Activated naive CD4-positive, alpha-beta T cell treated with Interleukin-2 at 50 U/mL for 16 hours (primary cell): ENCODE results near the gene RNF7.
"Not testable (repeated sequence)": the region's sequence is repeated elsewhere in the genome, so short reads cannot be mapped to it uniquely, and the experiment has no call there.

Experiments used
- DNase-seq: peaks from one replicate; pipeline ENCODE4 v3.0.0-alpha.2; 2020

Gene RNF7

GRCh38 chr3:141783632-141784031 lies 45.5 kb downstream of the RNF7 start:
- DNase-seq: no peak

- DNase-seq: no peak
These were observed 46.0 kb downstream of the RNF7 start for GRCh38 chr3:141784096-141784495.

- DNase-seq: no peak
These were observed 46.4 kb downstream of the RNF7 start for GRCh38 chr3:141784531-141784930.

- no peak for DNase-seq
These were observed 50.1 kb downstream of the RNF7 start for GRCh38 chr3:141788149-141788548.

GRCh38 chr3:141788750-141789149 lies 50.7 kb downstream of the RNF7 start:
- DNase-seq: not testable (repeated sequence)

GRCh38 chr3:141789281-141789680 lies 51.2 kb downstream of the RNF7 start:
- DNase-seq: no peak

GRCh38 chr3:141790171-141790570 lies 52.1 kb downstream of the RNF7 start:
- DNase-seq: no peak

- no peak for DNase-seq
These were observed 54.4 kb downstream of the RNF7 start for GRCh38 chr3:141792495-141792894.

GRCh38 chr3:141793476-141794260 lies 55.6 kb downstream of the RNF7 start:
- no peak for DNase-seq

GRCh38 chr3:141795276-141795675 lies 57.2 kb downstream of the RNF7 start:
- DNase-seq: peak; percentile 14

- no peak for DNase-seq
These were observed 57.6 kb downstream of the RNF7 start for GRCh38 chr3:141795741-141796080.

GRCh38 chr3:141796081-141796888 lies 58.2 kb downstream of the RNF7 start:
- DNase-seq: peak; percentile 78
